Measurements from ENCODE around the gene TRAF7. TPM values are rescaled to one million over a fixed set of nuclear protein-coding genes. Genes with fewer than 3 reads are reported as not detected.
A peak's percentile ranks its signal among the peaks of the same experiment; 100 is the strongest.

The TRAF7 gene
- total and polyA plus RNA-seq, 2 of the 13 experiments (the other 11 are each of a cell fraction or from before 2014, with no cell fraction given): 47.9 to 65.6 TPM

GRCh38 chr16:2147981-2148671 lies 7.5 kb upstream of the TRAF7 start, which contains the start of gene RAB26 (continued):
- TF ChIP-seq ZNF280D (CRISPR knock-in tag; IDR thresholded peaks at IDR 0.05): no peak
- peak; percentile 32; the same call in 1 of the 2 replicates for TF ChIP-seq TFDP2 (CRISPR knock-in tag; IDR thresholded peaks at IDR 0.05)
- no peak for TF ChIP-seq ZNF256 (CRISPR knock-in tag; conservative IDR thresholded peaks at IDR 0.05)
- TF ChIP-seq KAT8 (CRISPR knock-in tag; IDR thresholded peaks at IDR 0.05): peak; percentile 47; the same call in 1 of the 2 replicates
- no peak for TF ChIP-seq SOX5 (CRISPR knock-in tag; IDR thresholded peaks at IDR 0.05; ENCODE audit: borderline replicate concordance)
- TF ChIP-seq CBX5 (CRISPR knock-in tag; IDR thresholded peaks at IDR 0.05; ENCODE audit: borderline replicate concordance): no peak
- no peak for TF ChIP-seq MATR3 (CRISPR knock-in tag; IDR thresholded peaks at IDR 0.05)
- TF ChIP-seq EEA1 (CRISPR knock-in tag; IDR thresholded peaks at IDR 0.05; ENCODE audit: borderline replicate concordance): no peak
- TF ChIP-seq ZNF674 (CRISPR knock-in tag; IDR thresholded peaks at IDR 0.05; ENCODE audit: low read depth): 0 out of 2 replicates have a peak, but pooled peaks have one; percentile 46
- no peak for TF ChIP-seq TOE1 (CRISPR knock-in tag; IDR thresholded peaks at IDR 0.05)
- TF ChIP-seq ZBTB4 (CRISPR knock-in tag; IDR thresholded peaks at IDR 0.05; ENCODE audit: borderline replicate concordance): no peak
- peak; percentile 15 for TF ChIP-seq XRCC5 (optimal IDR thresholded peaks at IDR 0.05; ENCODE audit: low read length)
- peak; percentile 41; the same call in 1 of the 2 replicates for TF ChIP-seq RXRB (CRISPR knock-in tag; IDR thresholded peaks at IDR 0.05; ENCODE audit: borderline replicate concordance)
- no peak for TF ChIP-seq SAFB2 (CRISPR knock-in tag; IDR thresholded peaks at IDR 0.05; ENCODE audit: borderline replicate concordance, low read depth)
- TF ChIP-seq ZSCAN20 (CRISPR knock-in tag; IDR thresholded peaks at IDR 0.05; ENCODE audit: borderline replicate concordance): no peak
- TF ChIP-seq DPF2 (CRISPR knock-in tag; IDR thresholded peaks at IDR 0.05; ENCODE audit: borderline replicate concordance, low read depth): no peak
- TF ChIP-seq MIER2 (CRISPR knock-in tag; IDR thresholded peaks at IDR 0.05): no peak
- TF ChIP-seq ZBTB2 (CRISPR knock-in tag; IDR thresholded peaks at IDR 0.05; ENCODE audit: low read depth): peak; percentile 26; the same call in 1 of the 2 replicates
